ENCODE measurements around the gene UNC5C.
"Not testable (repeated sequence)": the region's sequence is repeated elsewhere in the genome, so short reads cannot be mapped to it uniquely, and the experiment has no call there.

Gene UNC5C

DNA sequence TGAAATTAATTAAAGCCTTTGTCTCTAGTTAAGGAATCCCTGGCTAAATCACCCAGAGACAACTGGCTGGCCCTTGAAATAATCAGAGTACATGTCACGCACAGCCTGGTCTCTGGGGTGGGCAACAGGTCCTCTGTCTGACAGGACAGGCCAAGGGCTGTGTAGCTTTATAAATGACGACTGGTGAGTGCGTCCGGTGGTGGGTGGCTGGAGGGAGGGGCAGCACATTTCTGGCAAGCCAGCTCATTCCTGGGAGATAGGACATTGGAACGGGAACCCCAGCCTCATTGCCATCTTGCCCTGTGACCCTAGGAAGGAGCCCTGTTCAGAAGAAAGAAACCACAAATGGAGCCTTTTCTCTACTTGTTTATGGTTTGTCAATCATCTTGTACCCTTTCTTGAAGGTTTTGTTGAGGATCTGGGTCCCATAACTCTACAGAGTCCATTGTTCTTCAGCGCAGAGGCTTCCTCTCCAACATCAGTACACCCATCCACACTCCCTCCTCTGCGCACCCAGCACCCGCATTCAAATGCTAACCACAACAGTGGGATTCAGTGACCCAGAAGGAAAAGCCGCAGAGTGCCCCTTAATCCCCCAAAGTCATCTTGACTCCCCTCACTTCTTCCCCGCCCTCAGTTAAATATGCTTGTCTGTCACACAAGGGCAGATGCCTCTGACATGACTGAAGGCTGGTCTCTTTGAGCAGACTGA is 368.1 kb downstream of the UNC5C start:
- H3K27me3 ChIP-seq (ENCODE audit: control insufficient read depth in 1 of 2, insufficient read depth in 2 of 2, low read length in 2 of 2), result no peaks in the 10 kb centered on the region
- no peaks in the 10 kb centered on the region for H3K36me3 ChIP-seq (ENCODE audit: control insufficient read depth in 1 of 2, insufficient read depth in 2 of 2, low read length in 2 of 2)
- no peaks in the 10 kb centered on the region for H3K4me1 ChIP-seq (ENCODE audit: control insufficient read depth in 1 of 2, insufficient read depth in 2 of 2, low read length in 2 of 2)
- no peak overlapping the region for H3K4me3 ChIP-seq (ENCODE audit: low read depth in 1 of 2, low read length in 2 of 2)
- H3K9ac ChIP-seq (ENCODE audit: low read depth in 1 of 2, low read length in 2 of 2), result no peak overlapping the region
- H3K9me3 ChIP-seq (ENCODE audit: control insufficient read depth in 1 of 2, low read length in 2 of 2), result peaks cover 0 to 2% of the 10 kb centered on the region in 2 donors
- H3K27ac ChIP-seq (ENCODE audit: low read depth, low read length), result no peak overlapping the region

DNA sequence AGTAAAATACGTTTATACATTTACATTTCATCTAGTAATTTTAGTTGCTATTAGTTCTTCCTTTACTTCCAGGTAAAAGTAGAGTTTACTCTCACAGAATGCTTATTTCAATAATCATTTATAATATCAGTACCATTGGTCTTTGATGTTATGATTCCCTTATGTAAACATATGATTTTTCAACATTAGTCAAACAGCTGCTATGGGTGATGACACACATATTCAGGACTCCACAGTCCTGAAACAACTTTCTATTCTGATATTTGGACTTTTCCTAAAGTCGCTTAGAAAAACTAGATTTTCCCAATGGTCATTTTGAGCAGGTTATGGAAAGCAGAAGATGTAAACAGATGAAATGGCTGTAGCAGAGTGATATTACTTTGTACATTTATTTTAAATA is 369.8 kb downstream of the UNC5C start:
- H3K9me3 ChIP-seq (ENCODE audit: control insufficient read depth in 1 of 2, low read length in 2 of 2), result peaks cover 0 to 2% of the 10 kb centered on the region in 2 donors
- no peak overlapping the region for H3K4me3 ChIP-seq (ENCODE audit: low read depth in 1 of 2, low read length in 2 of 2)
- H3K27me3 ChIP-seq (ENCODE audit: control insufficient read depth in 1 of 2, insufficient read depth in 2 of 2, low read length in 2 of 2), result no peaks in the 10 kb centered on the region
- H3K9ac ChIP-seq (ENCODE audit: low read depth in 1 of 2, low read length in 2 of 2), result no peak overlapping the region
- no peaks in the 10 kb centered on the region for H3K4me1 ChIP-seq (ENCODE audit: control insufficient read depth in 1 of 2, insufficient read depth in 2 of 2, low read length in 2 of 2)
- no peaks in the 10 kb centered on the region for H3K36me3 ChIP-seq (ENCODE audit: control insufficient read depth in 1 of 2, insufficient read depth in 2 of 2, low read length in 2 of 2)
- no peak overlapping the region for H3K27ac ChIP-seq (ENCODE audit: low read depth, low read length)

GRCh38 chr4:95171377-95171776 is 377.4 kb downstream of the UNC5C start:
- not testable (repeated sequence) for H3K4me1 ChIP-seq (ENCODE audit: control insufficient read depth in 1 of 2, insufficient read depth in 2 of 2, low read length in 2 of 2); H3K27ac ChIP-seq (ENCODE audit: low read depth, low read length); H3K9ac ChIP-seq (ENCODE audit: low read depth in 1 of 2, low read length in 2 of 2); H3K9me3 ChIP-seq (ENCODE audit: control insufficient read depth in 1 of 2, low read length in 2 of 2); H3K36me3 ChIP-seq (ENCODE audit: control insufficient read depth in 1 of 2, insufficient read depth in 2 of 2, low read length in 2 of 2); H3K4me3 ChIP-seq (ENCODE audit: low read depth in 1 of 2, low read length in 2 of 2); H3K27me3 ChIP-seq (ENCODE audit: control insufficient read depth in 1 of 2, insufficient read depth in 2 of 2, low read length in 2 of 2)

DNA sequence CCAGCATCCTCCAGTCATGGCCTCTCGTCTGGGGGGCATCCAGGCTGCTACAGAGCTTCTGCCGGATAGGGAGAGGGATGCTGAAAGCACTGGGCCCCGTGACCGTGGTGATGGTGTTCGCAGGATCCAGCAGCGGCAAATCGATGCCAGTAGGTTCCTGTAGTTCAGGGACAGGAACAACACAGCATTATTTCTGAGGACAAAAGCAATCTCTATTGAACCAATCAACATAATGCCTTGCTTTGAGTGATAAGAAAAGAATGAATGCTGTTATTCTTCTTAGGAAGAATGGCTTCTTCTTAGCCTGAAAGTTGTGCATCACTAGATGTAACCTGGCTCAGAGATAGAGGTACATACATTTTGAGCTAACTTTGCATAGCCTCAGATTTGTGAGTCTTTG is 378.6 kb downstream of the UNC5C start:
- H3K9me3 ChIP-seq (ENCODE audit: control insufficient read depth in 1 of 2, low read length in 2 of 2), result no peaks in the 10 kb centered on the region
- no peaks in the 10 kb centered on the region for H3K36me3 ChIP-seq (ENCODE audit: control insufficient read depth in 1 of 2, insufficient read depth in 2 of 2, low read length in 2 of 2)
- no peak overlapping the region for H3K9ac ChIP-seq (ENCODE audit: low read depth in 1 of 2, low read length in 2 of 2)
- no peak overlapping the region for H3K4me3 ChIP-seq (ENCODE audit: low read depth in 1 of 2, low read length in 2 of 2)
- no peak overlapping the region for H3K27ac ChIP-seq (ENCODE audit: low read depth, low read length)
- H3K27me3 ChIP-seq (ENCODE audit: control insufficient read depth in 1 of 2, insufficient read depth in 2 of 2, low read length in 2 of 2), result no peaks in the 10 kb centered on the region
- H3K4me1 ChIP-seq (ENCODE audit: control insufficient read depth in 1 of 2, insufficient read depth in 2 of 2, low read length in 2 of 2), result no peaks in the 10 kb centered on the region

GRCh38 chr4:95167805-95168204 is 381.0 kb downstream of the UNC5C start:
- Histone ChIP-seq H3K4me3 (ENCODE audit: low read depth in 1 of 2, low read length in 2 of 2) (no peak overlapping the region), H3K27me3 (ENCODE audit: control insufficient read depth in 1 of 2, insufficient read depth in 2 of 2, low read length in 2 of 2) (no peaks in the 10 kb centered on the region), H3K36me3 (ENCODE audit: control insufficient read depth in 1 of 2, insufficient read depth in 2 of 2, low read length in 2 of 2) (no peaks in the 10 kb centered on the region), H3K4me1 (ENCODE audit: control insufficient read depth in 1 of 2, insufficient read depth in 2 of 2, low read length in 2 of 2) (no peaks in the 10 kb centered on the region), H3K9me3 (ENCODE audit: control insufficient read depth in 1 of 2, low read length in 2 of 2) (no peaks in the 10 kb centered on the region), H3K9ac (ENCODE audit: low read depth in 1 of 2, low read length in 2 of 2) (no peak overlapping the region), H3K27ac (ENCODE audit: low read depth, low read length) (no peak overlapping the region)

DNA sequence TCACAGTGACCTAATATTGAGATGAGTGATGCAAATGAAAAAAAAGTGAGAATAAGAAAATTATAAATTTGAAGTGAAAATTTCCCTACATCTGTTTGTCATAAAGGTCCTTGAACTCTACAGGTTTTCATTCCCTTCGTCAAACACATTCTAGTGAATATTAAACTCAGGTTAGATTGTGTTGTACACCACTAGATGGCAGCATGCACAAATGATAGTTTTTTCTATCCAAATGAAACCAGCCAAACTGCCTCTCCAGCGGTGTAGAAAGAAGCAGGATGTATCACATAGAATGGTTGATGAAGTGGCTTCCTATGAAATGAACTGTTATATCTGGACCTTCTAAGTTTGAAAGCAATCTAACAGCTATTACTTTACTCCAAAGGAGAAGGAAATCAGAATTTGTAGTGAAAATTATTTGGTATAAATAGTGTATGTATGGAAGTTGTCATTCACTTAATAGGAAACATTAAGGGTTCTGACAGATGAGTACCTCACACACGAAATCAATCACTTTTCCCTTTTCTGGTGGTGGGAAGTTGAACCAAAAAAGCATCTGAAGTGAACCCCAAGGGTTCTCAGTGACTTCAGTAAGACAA is 382.7 kb downstream of the UNC5C start:
- Histone ChIP-seq H3K36me3 (ENCODE audit: control insufficient read depth in 1 of 2, insufficient read depth in 2 of 2, low read length in 2 of 2) (no peaks in the 10 kb centered on the region), H3K9me3 (ENCODE audit: control insufficient read depth in 1 of 2, low read length in 2 of 2) (no peaks in the 10 kb centered on the region), H3K27me3 (ENCODE audit: control insufficient read depth in 1 of 2, insufficient read depth in 2 of 2, low read length in 2 of 2) (no peaks in the 10 kb centered on the region), H3K4me1 (ENCODE audit: control insufficient read depth in 1 of 2, insufficient read depth in 2 of 2, low read length in 2 of 2) (no peaks in the 10 kb centered on the region), H3K27ac (ENCODE audit: low read depth, low read length) (no peak overlapping the region), H3K4me3 (ENCODE audit: low read depth in 1 of 2, low read length in 2 of 2) (no peak overlapping the region), H3K9ac (ENCODE audit: low read depth in 1 of 2, low read length in 2 of 2) (no peak overlapping the region)

GRCh38 chr4:95162867-95163266 is 385.9 kb downstream of the UNC5C start:
- Histone ChIP-seq H3K9me3 (ENCODE audit: control insufficient read depth in 1 of 2, low read length in 2 of 2) (no peaks in the 10 kb centered on the region), H3K36me3 (ENCODE audit: control insufficient read depth in 1 of 2, insufficient read depth in 2 of 2, low read length in 2 of 2) (no peaks in the 10 kb centered on the region), H3K4me3 (ENCODE audit: low read depth in 1 of 2, low read length in 2 of 2) (no peak overlapping the region), H3K27me3 (ENCODE audit: control insufficient read depth in 1 of 2, insufficient read depth in 2 of 2, low read length in 2 of 2) (no peaks in the 10 kb centered on the region), H3K9ac (ENCODE audit: low read depth in 1 of 2, low read length in 2 of 2) (no peak overlapping the region), H3K27ac (ENCODE audit: low read depth, low read length) (no peak overlapping the region), H3K4me1 (ENCODE audit: control insufficient read depth in 1 of 2, insufficient read depth in 2 of 2, low read length in 2 of 2) (no peaks in the 10 kb centered on the region)

GRCh38 chr4:95161781-95162469 is 386.8 kb downstream of the UNC5C start:
- Histone ChIP-seq H3K9ac (ENCODE audit: low read depth in 1 of 2, low read length in 2 of 2) (no peak overlapping the region), H3K27me3 (ENCODE audit: control insufficient read depth in 1 of 2, insufficient read depth in 2 of 2, low read length in 2 of 2) (no peaks in the 10 kb centered on the region), H3K4me1 (ENCODE audit: control insufficient read depth in 1 of 2, insufficient read depth in 2 of 2, low read length in 2 of 2) (no peaks in the 10 kb centered on the region)

GRCh38 chr4:95159384-95159783 is 389.4 kb downstream of the UNC5C start:
- no peaks in the 10 kb centered on the region for H3K9me3 ChIP-seq (ENCODE audit: control insufficient read depth in 1 of 2, low read length in 2 of 2)
- no peak overlapping the region for H3K9ac ChIP-seq (ENCODE audit: low read depth in 1 of 2, low read length in 2 of 2)

More at GRCh38 chr4:95161781-95162469, 386.8 kb downstream of the UNC5C start:
- Histone ChIP-seq H3K27ac (ENCODE audit: low read depth, low read length) (no peak overlapping the region), H3K36me3 (ENCODE audit: control insufficient read depth in 1 of 2, insufficient read depth in 2 of 2, low read length in 2 of 2) (no peaks in the 10 kb centered on the region), H3K9me3 (ENCODE audit: control insufficient read depth in 1 of 2, low read length in 2 of 2) (no peaks in the 10 kb centered on the region), H3K4me3 (ENCODE audit: low read depth in 1 of 2, low read length in 2 of 2) (no peak overlapping the region)

DNA sequence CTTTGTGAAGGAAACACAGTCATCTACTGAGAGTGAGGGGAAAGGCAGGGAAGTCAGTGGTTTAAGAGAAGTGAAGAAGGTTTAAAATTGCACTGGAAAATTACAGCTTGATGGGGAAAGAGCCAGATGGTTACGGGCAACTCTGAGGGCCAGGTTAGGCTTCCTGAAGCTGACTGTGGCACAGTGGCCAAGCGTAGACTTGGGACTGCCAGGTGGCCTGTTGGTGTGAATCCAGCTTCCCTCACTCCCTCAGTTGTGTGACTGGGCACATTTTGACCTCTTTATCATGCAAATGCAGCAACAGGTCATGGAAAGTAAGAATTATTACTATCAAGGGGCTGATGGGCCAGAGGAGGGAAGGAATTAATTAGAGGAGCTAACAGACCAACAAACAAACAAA is 390.1 kb downstream of the UNC5C start:
- no peaks in the 10 kb centered on the region for H3K9me3 ChIP-seq (ENCODE audit: control insufficient read depth in 1 of 2, low read length in 2 of 2)
- H3K4me1 ChIP-seq (ENCODE audit: control insufficient read depth in 1 of 2, insufficient read depth in 2 of 2, low read length in 2 of 2), result no peaks in the 10 kb centered on the region
- H3K36me3 ChIP-seq (ENCODE audit: control insufficient read depth in 1 of 2, insufficient read depth in 2 of 2, low read length in 2 of 2), result no peaks in the 10 kb centered on the region
- H3K9ac ChIP-seq (ENCODE audit: low read depth in 1 of 2, low read length in 2 of 2), result no peak overlapping the region
- no peaks in the 10 kb centered on the region for H3K27me3 ChIP-seq (ENCODE audit: control insufficient read depth in 1 of 2, insufficient read depth in 2 of 2, low read length in 2 of 2)
- H3K4me3 ChIP-seq (ENCODE audit: low read depth in 1 of 2, low read length in 2 of 2), result no peak overlapping the region
- H3K27ac ChIP-seq (ENCODE audit: low read depth, low read length), result no peak overlapping the region

More at GRCh38 chr4:95159384-95159783, 389.4 kb downstream of the UNC5C start:
- no peaks in the 10 kb centered on the region for H3K27me3 ChIP-seq (ENCODE audit: control insufficient read depth in 1 of 2, insufficient read depth in 2 of 2, low read length in 2 of 2)
- no peaks in the 10 kb centered on the region for H3K36me3 ChIP-seq (ENCODE audit: control insufficient read depth in 1 of 2, insufficient read depth in 2 of 2, low read length in 2 of 2)
- no peak overlapping the region for H3K27ac ChIP-seq (ENCODE audit: low read depth, low read length)
- H3K4me1 ChIP-seq (ENCODE audit: control insufficient read depth in 1 of 2, insufficient read depth in 2 of 2, low read length in 2 of 2), result no peaks in the 10 kb centered on the region
- H3K4me3 ChIP-seq (ENCODE audit: low read depth in 1 of 2, low read length in 2 of 2), result no peak overlapping the region

Measured in duodenal mucosa (tissue), 2 donors.